Measurements from ENCODE around the gene PTPRN2.
"Not testable (repeated sequence)": the region's sequence is repeated elsewhere in the genome, so short reads cannot be mapped to it uniquely, and the experiment has no call there.

PTPRN2 gene

DNA sequence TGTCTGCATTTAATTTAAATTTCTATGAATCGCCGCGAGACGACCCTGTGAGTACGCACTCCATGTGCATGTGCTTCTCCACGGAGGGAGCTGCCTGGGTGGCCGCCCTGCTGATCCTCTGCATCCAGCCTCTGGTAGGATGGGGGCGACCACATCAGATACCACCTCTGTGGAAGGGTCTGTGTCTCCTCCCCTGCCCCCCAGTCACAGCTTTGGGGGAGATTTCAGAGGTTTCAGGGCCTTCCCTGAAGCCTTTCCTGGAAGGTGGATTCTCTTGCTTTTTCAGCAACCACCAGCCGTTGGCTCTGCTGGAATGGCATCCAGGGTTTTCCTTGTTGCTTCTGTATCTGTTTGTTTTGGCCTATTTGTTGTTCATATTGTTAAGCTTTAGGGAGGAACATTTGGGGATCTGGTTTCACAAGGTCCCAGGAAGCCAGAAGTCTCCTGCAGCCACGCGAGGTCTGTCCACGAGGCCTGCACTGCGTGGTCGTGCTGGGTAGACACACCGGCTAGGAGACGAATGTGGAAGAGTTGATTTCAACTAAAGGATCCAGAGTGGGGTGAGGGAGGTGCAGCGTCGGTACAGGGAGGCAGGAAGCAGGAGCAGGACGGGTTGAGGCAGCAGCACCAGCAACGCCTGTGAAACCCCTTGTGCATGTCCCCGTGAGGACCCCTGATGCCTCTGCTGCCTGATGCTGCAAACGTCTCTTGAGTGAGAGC is 329.1 kb downstream of the PTPRN2 start:
- FAIRE-seq (no peak), DNase-seq (ENCODE audit: low spot score) (no peak)

DNA sequence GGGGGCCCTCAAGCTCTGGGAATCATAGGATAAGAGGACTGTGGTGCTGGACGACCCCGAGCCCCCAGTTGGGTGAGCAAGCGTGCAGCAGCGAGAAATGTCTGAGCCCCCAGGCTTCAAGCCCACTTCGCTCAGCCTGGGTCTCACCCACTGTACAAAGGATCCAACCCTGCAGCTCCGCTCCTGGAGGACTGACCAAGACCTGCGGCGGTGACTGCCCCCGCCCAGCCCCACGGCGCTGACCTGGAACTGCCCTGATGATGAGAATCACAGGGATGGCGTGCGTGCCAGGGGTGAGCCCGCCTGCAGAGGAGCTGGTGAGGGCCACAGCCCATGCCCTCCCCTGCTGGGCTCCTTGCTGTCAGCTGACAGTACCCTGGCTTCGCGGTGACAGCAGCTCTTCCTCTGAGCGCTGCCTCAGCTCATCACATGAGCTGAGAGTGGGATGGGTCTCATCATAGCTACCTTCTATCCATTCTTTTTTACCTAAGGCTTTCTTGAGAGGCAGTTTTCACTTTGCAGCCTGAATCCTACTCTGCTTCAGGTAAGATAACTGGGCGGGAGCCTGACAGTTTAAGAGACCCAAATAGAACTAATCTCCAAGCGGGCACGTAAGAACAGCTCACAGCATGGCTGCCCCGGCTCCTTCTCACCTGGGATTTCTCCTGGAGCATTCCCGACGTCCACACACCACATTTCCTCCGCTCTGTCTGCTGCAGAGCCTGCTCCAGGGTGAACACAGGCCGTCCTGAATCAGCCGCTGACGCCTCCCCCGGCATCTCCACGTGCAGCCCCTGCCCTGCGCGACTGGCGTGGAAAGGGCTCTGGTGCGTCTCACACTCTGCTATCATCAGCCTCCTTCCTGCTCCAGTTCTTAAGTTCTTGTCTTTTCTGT is 329.9 kb downstream of the PTPRN2 start:
- no peak for DNase-seq (ENCODE audit: low spot score)
- no peak for FAIRE-seq

GRCh38 chr7:158257001-158257400 is 330.6 kb downstream of the PTPRN2 start:
- DNase-seq (ENCODE audit: low spot score) (no peak), FAIRE-seq (no peak)

DNA sequence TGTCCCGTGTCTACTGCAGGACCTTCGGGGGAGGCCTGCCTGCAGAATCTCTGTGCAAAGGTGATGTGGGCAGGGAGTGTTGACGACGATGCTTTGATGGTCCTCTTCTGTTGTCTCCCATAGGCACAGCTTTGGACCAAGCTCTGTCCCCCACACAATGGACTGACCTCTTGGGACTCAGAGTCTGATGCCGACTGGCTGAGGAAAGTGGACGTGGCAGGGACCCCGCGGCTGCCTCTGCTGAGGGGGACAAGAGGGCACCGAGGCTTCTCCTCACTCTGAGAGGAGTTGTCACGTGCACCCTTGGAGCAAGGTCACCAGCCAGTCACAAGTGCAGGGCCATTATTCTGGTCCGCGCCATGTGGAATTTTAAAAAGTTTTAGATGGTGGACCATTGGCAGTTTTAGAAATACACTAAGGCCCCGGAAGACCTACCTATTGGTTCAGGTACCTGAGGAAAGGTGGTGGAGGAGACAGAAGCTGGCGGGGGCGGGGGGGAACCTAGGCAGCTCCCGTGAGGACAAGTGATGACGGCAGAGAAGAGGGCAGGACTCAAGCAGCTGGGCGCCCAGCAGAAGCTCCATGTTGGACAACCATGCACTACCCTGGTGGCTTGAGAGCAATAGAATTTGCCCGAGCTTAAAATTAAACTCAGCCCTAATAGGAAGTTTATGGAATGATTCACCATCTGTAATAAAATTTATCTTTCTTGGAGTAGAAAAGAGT is 331.4 kb downstream of the PTPRN2 start:
- DNase-seq (ENCODE audit: low spot score) = no peak
- no peak for FAIRE-seq

DNA sequence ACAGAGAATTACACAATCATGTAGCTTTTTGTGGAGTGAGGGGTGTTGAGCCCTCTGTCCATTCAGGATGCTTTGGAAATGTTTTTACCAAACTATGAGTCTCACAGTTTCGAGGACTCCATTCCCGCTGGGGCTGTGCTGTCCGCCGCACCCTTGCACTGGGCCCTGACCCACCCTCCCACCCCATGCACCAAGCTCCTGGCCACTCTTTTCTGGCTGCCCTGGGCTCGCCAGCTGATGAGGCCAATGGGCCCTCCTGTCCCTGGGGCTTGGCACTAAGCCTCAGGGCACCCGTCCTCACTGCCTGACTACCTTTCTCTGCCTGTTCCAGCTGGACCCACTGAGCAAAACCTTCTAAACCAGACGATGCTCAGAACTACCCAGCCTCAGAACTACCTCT is 332.1 kb downstream of the PTPRN2 start:
- DNase-seq (ENCODE audit: low spot score) (no peak), FAIRE-seq (no peak)

GRCh38 chr7:158255156-158255555 is 332.5 kb downstream of the PTPRN2 start:
- FAIRE-seq = no peak
- no peak for DNase-seq (ENCODE audit: low spot score)

- not testable (repeated sequence) for FAIRE-seq; DNase-seq (ENCODE audit: low spot score)
These were observed 334.0 kb downstream of the PTPRN2 start for GRCh38 chr7:158253670-158254045.

DNA sequence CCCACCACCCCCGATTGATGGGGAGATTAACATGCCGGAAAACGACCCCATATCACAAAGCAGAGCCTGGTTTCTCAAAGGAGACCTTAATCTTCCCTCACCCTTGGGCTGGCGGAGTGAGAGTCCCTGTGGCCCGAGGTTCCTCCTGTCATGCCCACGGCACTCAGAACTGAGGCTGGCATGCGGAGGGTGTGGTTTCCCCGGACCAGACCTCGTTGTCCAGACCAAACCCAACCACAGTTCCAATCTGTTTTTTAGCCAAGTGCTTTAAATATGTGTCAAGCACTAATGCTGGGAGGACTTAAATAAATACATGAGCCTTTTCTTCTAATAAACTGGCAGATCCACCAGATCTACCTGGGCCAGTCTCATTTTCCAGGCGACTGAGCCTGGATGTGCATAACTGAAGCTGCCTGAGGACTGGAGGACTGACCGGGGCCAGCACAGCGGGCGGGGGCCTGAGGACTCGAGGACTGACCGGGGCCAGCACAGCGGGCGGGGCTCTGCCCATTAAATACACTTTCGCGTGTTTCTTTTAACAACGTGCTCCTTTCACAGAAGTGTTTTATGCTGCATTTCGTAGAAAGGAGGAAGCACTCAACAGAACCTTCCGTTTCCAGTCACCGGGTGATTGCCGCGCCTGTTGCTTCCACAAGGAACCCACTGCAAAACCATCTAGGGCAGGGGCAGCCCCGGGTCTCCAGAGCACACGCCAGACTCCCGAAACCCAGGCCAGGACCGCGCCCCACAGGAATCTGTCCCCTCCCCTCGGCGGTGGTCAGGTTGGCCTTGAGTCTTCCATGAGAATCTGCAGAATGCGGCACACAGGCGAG is 334.6 kb downstream of the PTPRN2 start:
- no peak for FAIRE-seq

DNA sequence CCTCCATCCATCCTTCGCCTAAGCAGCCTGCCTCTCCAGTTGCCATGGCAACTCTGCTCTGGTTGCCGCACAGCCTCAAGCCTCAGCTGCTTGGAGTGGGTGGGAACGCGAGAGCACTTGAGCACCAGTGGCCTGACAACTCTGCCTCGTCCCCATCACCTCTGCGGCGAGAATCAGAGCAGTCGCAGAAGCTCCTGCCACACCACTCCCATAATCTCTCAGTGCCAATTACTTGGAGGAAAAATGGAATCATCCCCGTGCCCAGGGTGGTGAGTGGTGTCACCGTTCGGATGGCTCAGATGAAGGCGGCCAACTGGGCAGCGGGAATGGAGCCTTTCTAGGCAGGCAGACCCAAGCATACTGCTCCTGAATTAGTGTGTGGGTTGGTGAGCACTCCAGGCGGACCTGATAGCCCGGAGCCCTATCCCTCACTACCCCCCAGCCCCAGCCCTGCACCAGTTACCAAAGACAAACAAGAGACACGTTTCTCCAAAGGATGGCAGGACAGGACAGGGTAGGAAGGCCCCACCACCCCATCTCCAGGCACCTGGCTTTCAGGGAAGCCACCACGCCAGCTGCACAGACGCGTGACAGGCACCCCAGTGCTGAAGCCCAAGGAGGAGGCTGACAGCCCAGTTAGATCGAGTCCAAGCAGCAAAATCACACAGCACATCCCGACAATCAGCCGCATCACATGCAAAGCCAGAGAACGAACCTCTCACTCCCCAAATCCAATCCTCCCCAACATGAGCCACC is 335.4 kb downstream of the PTPRN2 start:
- FAIRE-seq (no peak), DNase-seq (ENCODE audit: low spot score) (no peak)

More for the DNA sequence above, 334.6 kb downstream of the PTPRN2 start:
- no peak for DNase-seq (ENCODE audit: low spot score)

GRCh38 chr7:158251061-158251965 is 336.3 kb downstream of the PTPRN2 start:
- no peak for DNase-seq (ENCODE audit: low spot score)
- no peak for FAIRE-seq

DNA sequence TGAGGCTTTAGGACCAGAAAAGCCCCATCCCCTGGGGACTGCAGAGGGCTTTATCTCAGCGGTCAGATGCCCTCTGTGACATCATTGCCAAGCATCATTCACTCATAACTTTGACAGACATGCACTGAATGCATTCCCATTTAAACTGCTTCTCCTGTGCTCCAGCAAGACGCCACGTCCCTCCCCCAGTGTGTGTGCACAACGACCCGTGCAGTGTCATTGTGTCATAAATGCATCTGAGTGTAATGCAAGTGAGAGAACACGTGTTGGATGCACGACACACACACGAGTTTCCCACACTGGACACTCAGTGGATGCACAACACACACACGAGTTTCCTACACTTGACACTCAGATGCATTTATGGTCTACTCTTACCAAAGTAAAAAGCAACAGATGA is 337.9 kb downstream of the PTPRN2 start:
- DNase-seq (ENCODE audit: low spot score) (no peak), FAIRE-seq (no peak)

- no peak for DNase-seq (ENCODE audit: low spot score)
- FAIRE-seq = no peak
These were observed 338.8 kb downstream of the PTPRN2 start for GRCh38 chr7:158248816-158249215.

DNA sequence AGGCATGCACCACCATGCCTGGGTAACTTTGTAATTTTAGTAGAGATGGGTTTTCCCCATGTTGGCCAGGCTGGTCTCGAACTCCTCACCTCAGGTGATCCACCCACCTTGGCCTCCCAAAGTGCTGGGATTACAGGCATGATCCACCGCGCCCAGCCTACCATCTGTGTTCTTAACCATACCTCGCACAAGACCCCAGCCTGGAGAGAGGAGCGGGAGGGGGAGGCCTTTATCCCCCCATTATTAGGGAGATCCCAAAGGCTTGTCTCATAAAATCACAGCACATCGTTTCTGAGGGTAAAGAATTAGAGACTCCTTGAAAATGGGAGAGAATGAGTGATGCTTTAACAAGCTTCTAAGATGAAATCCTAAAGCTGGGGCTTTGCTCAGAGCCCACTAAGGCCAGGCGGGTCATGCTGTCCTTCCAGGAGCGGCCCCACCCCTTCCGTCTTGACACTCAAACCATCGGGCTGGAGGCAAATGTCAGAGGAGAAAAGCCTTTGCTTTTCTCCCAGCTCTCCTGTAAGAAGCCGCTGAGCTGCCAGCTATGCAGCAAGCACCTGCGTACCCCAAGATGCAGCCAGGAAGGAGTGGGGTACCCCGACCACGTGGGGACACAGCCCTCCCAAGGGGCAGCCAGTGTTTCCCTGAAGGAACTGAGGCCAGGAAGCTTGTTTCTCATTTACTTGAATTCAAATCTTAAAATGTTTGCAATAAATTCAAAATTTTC is 339.7 kb downstream of the PTPRN2 start:
- DNase-seq (ENCODE audit: low spot score) (no peak), FAIRE-seq (no peak)

DNA sequence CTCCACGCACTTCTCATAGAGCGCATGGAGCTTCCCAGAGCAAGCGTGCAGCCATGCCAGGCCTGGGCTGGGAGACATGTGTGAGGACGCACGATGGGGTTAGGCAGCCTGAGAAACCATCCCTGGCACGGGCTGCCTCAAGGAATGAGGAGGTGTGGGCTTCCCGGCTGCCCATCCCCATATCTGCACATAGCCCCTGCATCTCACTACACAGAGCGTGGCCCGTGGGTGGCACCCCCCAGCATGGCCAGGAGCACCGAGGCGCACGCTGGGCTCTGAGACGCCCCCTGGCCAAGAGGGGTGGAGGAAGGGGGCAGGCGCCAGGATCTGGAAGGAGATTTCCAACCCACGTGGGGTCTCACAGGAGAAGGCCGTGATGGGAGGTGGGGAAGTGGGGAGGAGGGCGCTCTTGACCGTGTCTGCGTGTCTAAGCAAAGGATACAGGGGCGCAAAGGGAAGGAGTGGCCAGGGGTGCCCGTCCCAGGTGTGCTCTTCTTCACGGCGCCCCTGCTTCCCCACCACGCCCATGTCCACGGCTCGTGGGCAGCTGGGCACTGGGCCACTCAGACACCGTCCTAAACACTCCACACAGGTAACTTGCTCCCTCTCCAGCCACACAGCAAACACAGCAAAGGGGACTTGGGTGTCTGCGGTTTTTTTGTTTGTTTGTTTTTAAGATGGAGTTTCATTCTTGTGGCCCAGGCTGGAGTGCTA is 340.5 kb downstream of the PTPRN2 start:
- FAIRE-seq (no peak), DNase-seq (ENCODE audit: low spot score) (no peak)

DNA sequence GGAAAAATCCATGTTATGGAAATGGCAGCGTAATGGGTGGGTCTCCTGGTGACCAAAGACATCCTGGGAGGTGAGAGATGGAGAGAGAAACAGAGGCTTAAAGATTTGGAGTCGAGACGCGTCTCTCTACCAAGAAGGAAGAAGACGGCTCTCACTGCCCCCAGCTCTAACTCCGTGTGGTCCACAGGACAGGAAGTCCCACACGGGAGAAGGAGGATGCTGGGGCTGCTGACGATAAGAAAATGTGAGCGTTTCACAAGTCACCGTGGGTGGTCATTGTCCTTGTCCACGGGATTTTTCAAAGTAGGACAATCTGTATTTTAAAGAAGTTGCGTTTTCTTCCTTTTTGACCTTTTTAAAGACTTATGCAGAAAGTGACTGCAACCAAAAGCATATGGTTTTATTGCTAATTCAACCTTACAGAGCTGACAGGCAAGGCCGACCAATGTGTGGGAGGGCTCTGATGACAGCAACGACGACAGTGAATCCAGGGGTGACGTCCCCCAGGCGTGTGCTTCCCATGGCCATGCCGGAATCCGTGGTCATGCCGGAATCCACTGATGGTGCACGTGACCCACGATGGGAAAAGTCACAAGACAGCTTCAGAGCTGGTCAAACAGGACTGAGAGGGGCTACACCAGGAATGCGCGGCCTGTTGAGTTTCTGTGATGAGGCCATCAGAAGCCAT is 341.2 kb downstream of the PTPRN2 start:
- DNase-seq (ENCODE audit: low spot score) = no peak
- FAIRE-seq = no peak

- no peak for DNase-seq (ENCODE audit: low spot score)
- no peak for FAIRE-seq
These were observed 341.9 kb downstream of the PTPRN2 start for GRCh38 chr7:158245724-158246041.

DNA sequence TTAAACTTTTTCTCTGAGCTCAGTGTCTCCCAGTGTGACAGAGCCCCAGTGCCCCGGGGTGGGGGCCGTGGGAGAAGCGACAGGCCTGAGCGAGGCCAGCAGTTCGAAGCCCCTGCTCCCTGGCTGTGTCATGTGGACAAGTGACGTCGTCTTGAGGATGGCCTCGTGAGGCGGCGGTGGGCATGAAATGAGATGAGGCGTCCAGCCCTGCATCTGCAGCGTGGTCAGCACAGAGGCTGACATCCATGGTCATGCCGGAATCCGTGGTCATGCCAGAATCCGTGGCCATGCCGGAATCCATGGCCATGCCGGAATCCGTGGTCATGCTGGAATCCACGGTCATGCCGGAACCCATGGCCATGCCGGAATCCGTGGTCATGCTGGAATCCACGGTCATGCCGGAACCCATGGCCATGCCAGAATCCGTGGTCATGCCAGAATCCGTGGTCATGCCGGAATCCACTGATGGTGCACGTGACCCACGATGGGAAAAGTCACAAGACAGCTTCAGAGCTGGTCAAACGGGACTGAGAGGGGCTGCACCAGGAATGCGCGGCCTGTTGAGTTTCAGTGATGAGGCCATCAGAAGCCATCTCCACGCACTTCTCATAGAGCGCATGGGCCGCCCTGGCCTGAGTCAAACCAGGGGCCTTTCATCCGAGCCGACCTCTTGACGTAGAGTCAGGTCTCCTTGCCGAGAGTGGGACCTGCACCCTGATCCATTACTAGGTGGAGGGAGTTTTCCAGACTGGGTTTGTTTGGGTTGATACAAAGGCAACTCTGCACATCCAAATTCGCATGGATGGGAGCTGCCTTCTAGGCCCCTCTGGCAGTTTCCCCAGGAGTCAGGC is 342.5 kb downstream of the PTPRN2 start:
- DNase-seq (ENCODE audit: low spot score) (no peak), FAIRE-seq (no peak)
